Measurements from ENCODE around the gene SARM1. TPM values are rescaled to one million over a fixed set of nuclear protein-coding genes. Genes with fewer than 3 reads are reported as not detected.

Gene SARM1
- total RNA-seq, 6 experiments from 2014 or later, result 15.1 to 18.9 (median 16.8) TPM

DNA sequence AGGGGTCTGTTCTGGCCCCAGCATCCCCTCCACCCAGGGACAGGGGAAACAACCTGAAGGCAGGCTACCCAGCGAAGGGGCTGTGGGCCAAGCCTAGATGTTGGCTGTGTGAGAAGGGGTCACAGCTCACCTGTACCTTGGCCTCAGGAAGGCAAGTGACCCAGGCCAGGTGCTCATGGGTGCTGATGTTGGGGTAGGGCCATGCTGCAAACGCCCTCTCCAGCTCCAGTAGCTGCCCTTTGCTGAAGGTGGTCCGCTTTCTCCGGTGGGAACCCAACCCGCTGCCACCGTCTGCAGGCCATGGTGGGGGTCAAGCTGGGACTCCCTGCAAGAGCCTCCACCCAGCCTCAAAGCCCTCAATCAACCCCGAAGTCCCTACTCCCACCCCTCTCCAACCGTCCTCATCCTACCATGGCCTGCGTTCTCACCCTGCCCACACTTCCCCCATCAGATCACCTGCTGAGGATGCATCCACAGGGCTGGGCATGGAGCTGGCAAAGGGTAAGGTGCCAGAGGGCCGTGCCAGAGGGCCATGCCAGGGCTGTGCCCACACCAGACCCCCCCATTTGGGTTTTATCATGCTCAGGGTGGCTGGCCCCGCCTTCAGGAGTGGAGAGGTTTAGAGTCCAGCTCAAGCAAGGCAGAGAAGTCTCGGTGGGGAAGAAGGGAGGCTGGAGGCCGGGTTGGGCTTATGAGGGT, 6.7 kb upstream of the SARM1 start, which contains the start of gene SEBOX:
TSS of gene SEBOX (minus strand) at position 535 of the 699 bp plus-strand sequence. CDS start at position 487, 48 bp downstream.
- Mint-ChIP-seq H3K27ac (no peak within 1 kb of the TSS; the same call in 1 of the 2 replicates), H3K4me1 (ENCODE audit: low read depth) (peaks cover 2% of the 10 kb centered on the region)
- DNase-seq, result no peak

GRCh38 chr17:28365487-28365886, 6.0 kb upstream of the SARM1 start:
- Mint-ChIP-seq H3K4me3 (no peak overlapping the region), H3K9me3 (no peaks in the 10 kb centered on the region), H3K27ac (no peak overlapping the region), H3K27me3 (ENCODE audit: insufficient read depth) (no peaks in the 10 kb centered on the region; the same call in 1 of the 2 replicates), H3K4me1 (ENCODE audit: low read depth) (peaks cover 9% of the 10 kb centered on the region), H3K36me3 (ENCODE audit: low read depth) (peaks cover 10% of the 10 kb centered on the region; the same call in 1 of the 2 replicates)
- no peak for TF ChIP-seq CTCF (IDR thresholded peaks at IDR 0.05)
- DNase-seq, result no peak

More for the DNA sequence above, 6.7 kb upstream of the SARM1 start, which contains the start of gene SEBOX:
- no peaks in the 10 kb centered on the region for H3K9me3 Mint-ChIP-seq
- H3K36me3 Mint-ChIP-seq (ENCODE audit: low read depth), result peaks cover 12% of the 10 kb centered on the region; the same call in 1 of the 2 replicates
- no peak for TF ChIP-seq CTCF (IDR thresholded peaks at IDR 0.05)
- no peaks in the 10 kb centered on the region; the same call in 1 of the 2 replicates for H3K27me3 Mint-ChIP-seq (ENCODE audit: insufficient read depth)
- no peak within 1 kb of the TSS for H3K4me3 Mint-ChIP-seq

DNA sequence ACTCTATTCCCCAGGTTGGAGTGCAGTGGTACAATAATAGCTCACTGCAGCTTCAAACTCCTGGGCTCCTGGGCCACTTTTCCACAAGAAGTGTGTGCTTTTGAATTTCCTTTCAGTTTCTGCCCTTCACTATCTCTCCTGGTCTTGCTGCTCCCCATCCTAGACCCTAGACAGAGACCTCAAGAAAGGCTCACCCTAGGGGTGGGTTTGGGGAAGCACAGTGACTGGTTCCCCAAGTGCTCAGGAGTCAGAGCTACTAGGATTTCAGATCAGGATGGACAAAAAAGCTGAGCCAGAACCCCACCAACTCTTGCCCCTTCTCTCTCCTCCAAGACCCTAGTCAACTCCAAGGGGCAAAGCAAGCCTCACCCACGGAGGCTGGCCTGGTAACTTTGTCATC, 4.9 kb upstream of the SARM1 start:
- H3K27ac Mint-ChIP-seq, result no peak overlapping the region
- no peak for DNase-seq
- H3K4me1 Mint-ChIP-seq (ENCODE audit: low read depth), result peaks cover 17% of the 10 kb centered on the region
- TF ChIP-seq CTCF (IDR thresholded peaks at IDR 0.05), result peak; percentile 44; the same call in 1 of the 2 replicates
- no peaks in the 10 kb centered on the region for H3K36me3 Mint-ChIP-seq (ENCODE audit: low read depth)
- no peaks in the 10 kb centered on the region; the same call in 1 of the 2 replicates for H3K27me3 Mint-ChIP-seq (ENCODE audit: insufficient read depth)
- H3K9me3 Mint-ChIP-seq, result no peaks in the 10 kb centered on the region
- H3K4me3 Mint-ChIP-seq, result no peak overlapping the region

GRCh38 chr17:28367641-28368305, 3.7 kb upstream of the SARM1 start:
- Mint-ChIP-seq H3K27me3 (ENCODE audit: insufficient read depth) (no peaks in the 10 kb centered on the region; the same call in 1 of the 2 replicates), H3K4me3 (no peak overlapping the region), H3K4me1 (ENCODE audit: low read depth) (peaks cover 20% of the 10 kb centered on the region), H3K9me3 (no peaks in the 10 kb centered on the region), H3K36me3 (ENCODE audit: low read depth) (no peaks in the 10 kb centered on the region), H3K27ac (no peak overlapping the region)
- DNase-seq, result no peak
- no peak for TF ChIP-seq CTCF (IDR thresholded peaks at IDR 0.05)

GRCh38 chr17:28368306-28368831, 3.1 kb upstream of the SARM1 start:
- H3K27ac Mint-ChIP-seq, result no peak overlapping the region
- no peak for DNase-seq
- no peaks in the 10 kb centered on the region for H3K9me3 Mint-ChIP-seq
- H3K36me3 Mint-ChIP-seq (ENCODE audit: low read depth), result no peaks in the 10 kb centered on the region; the same call in 1 of the 2 replicates
- TF ChIP-seq CTCF (IDR thresholded peaks at IDR 0.05), result no peak
- H3K27me3 Mint-ChIP-seq (ENCODE audit: insufficient read depth), result no peaks in the 10 kb centered on the region; the same call in 1 of the 2 replicates
- peaks cover 26% of the 10 kb centered on the region for H3K4me1 Mint-ChIP-seq (ENCODE audit: low read depth)
- no peak overlapping the region for H3K4me3 Mint-ChIP-seq

Measured in HFFc6 (cell line).